Fibroblast of lung (primary cell): ENCODE measurements around the gene STK32B.

ENCODE experiments used
- CTCF ChIP-seq, 2 donors: IDR thresholded peaks in 1 of 2; conservative IDR thresholded peaks in 1 of 2; 1 replicate in 1 of 2; 2 replicates in 1 of 2; pipeline ENCODE4 v1.5.1; 2011 to 2012; ENCODE audit warnings: low read length in 2 of 2, control low read depth in 1 of 2, inconsistent platforms in 1 of 2, low read depth in 1 of 2, mild to moderate bottlenecking in 1 of 2
- EZH2 ChIP-seq: IDR thresholded peaks from 2 replicates; pipeline ENCODE4 v1.5.1; 2012; ENCODE audit warnings: low read length, control low read depth, mild to moderate bottlenecking; ENCODE audit errors: missing control alignments

- TF ChIP-seq EZH2: no peak
- no peak for TF ChIP-seq CTCF (conservative IDR thresholded peaks at IDR 0.05 in 1 of 2, IDR thresholded peaks at IDR 0.05 in 1 of 2; ENCODE audit: low read depth in 1 of 2, low read length in 2 of 2)
Observed at GRCh38 chr4:5052726-5053425, 1.6 kb downstream of the STK32B start.
